Keratinocyte (primary cell): ENCODE measurements around the gene THBS1. TPM values are rescaled to one million over a fixed set of nuclear protein-coding genes. Genes with fewer than 3 reads are reported as not detected.

Source experiments
- DNase-seq: peaks from one replicate; pipeline ENCODE4 v3.0.0-alpha.2; 2011; ENCODE audit warnings: low read depth, missing footprints, low spot score
- FAIRE-seq: peaks from 2 replicates; lab custom pipeline; 2011; peaks lifted over from hg19 to GRCh38; lab: Jason Lieb, UNC
- H2AFZ ChIP-seq: 2 replicates; pipeline ENCODE4 v1.6.0; 2012; ENCODE audit warnings: low read length, control low read depth, inconsistent platforms; ENCODE audit not compliant: control insufficient read depth
- H3K27ac ChIP-seq: 2 replicates; pipeline ENCODE4 v1.5.1; 2011; ENCODE audit warnings: low read length; ENCODE audit not compliant: control insufficient read depth, insufficient read depth
- H3K27me3 ChIP-seq: 3 replicates; pipeline ENCODE4 v1.6.0; 2011; ENCODE audit warnings: low read length; ENCODE audit not compliant: control insufficient read depth, insufficient read depth; ENCODE audit errors: extremely low read depth
- H3K36me3 ChIP-seq, 2 experiments: 2 replicates in 1 of 2; 3 replicates in 1 of 2; pipeline ENCODE4 v1.5.1; 2011; ENCODE audit warnings: low read length in 2 of 2, mild to moderate bottlenecking in 1 of 2; ENCODE audit not compliant: control insufficient read depth in 2 of 2, insufficient read depth in 2 of 2; ENCODE audit errors: extremely low read depth in 1 of 2
- H3K4me1 ChIP-seq: 3 replicates; pipeline ENCODE4 v1.5.1; 2011; ENCODE audit warnings: low read length; ENCODE audit not compliant: control insufficient read depth, insufficient read depth; ENCODE audit errors: extremely low read depth
- H3K4me2 ChIP-seq: 3 replicates; pipeline ENCODE4 v1.6.0; 2011; ENCODE audit warnings: low read depth, low read length; ENCODE audit not compliant: control insufficient read depth, insufficient read depth; ENCODE audit errors: extremely low read depth
- H3K4me3 ChIP-seq, 3 experiments: fragments of 200-600 bp in 1 of 3; sonication (generic) in 1 of 3; 2 replicates in 2 of 3; 3 replicates in 1 of 3; pipeline ENCODE4 v1.5.1; 2011 to 2016; ENCODE audit warnings: low read length in 3 of 3, mild to moderate bottlenecking in 3 of 3, control low read depth in 2 of 3, inconsistent platforms in 1 of 3, low read depth in 1 of 3, mixed read lengths in 1 of 3, mixed run types in 1 of 3, moderate library complexity in 1 of 3; ENCODE audit not compliant: control insufficient read depth in 2 of 3, insufficient read depth in 2 of 3; ENCODE audit errors: extremely low read depth in 1 of 3
- H3K79me2 ChIP-seq: 2 replicates; pipeline ENCODE4 v1.6.0; 2012; ENCODE audit warnings: low read length; ENCODE audit not compliant: control insufficient read depth, insufficient read depth
- H3K9ac ChIP-seq: 3 replicates; pipeline ENCODE4 v1.6.0; 2011; ENCODE audit warnings: low read length; ENCODE audit not compliant: control insufficient read depth, insufficient read depth; ENCODE audit errors: extremely low read depth
- H3K9me1 ChIP-seq: 3 replicates; pipeline ENCODE4 v1.6.0; 2011; ENCODE audit warnings: low read length; ENCODE audit not compliant: control insufficient read depth, insufficient read depth; ENCODE audit errors: extremely low read depth
- H3K9me3 ChIP-seq: 2 replicates; pipeline ENCODE4 v1.5.1; 2012; ENCODE audit warnings: low read depth, low read length; ENCODE audit not compliant: control insufficient read depth
- H4K20me1 ChIP-seq: 3 replicates; pipeline ENCODE4 v1.6.0; 2011; ENCODE audit warnings: low read length; ENCODE audit not compliant: control insufficient read depth, insufficient read depth; ENCODE audit errors: extremely low read depth
- CTCF ChIP-seq, 3 experiments: IDR thresholded peaks in 1 of 3; conservative IDR thresholded peaks in 1 of 3; optimal IDR thresholded peaks in 1 of 3; 2 replicates in 2 of 3; 3 replicates in 1 of 3; pipeline versions ENCODE3 to v1.5.1; 2011; ENCODE audit warnings: low read length in 3 of 3, mild to moderate bottlenecking in 3 of 3, moderate library complexity in 2 of 3, control low read depth in 1 of 3, inconsistent platforms in 1 of 3; ENCODE audit not compliant: insufficient read depth in 2 of 3; ENCODE audit errors: extremely low read depth in 1 of 3
- EZH2 ChIP-seq: IDR thresholded peaks from one replicate; pipeline ENCODE4 v1.6.1; 2012; ENCODE audit warnings: inconsistent platforms, mild to moderate bottlenecking, low read length, moderate library complexity
- dilution Hi-C: fragments of 300-500 bp; cut with MboI; formaldehyde crosslinking; loops from one replicate; pipeline ENCODE4 v1.7.0; 2020; ENCODE audit warnings: low sequenced_read_pairs; ENCODE audit not compliant: extremely low pct_ligation_motif_present
- polyA minus RNA-seq, 3 experiments: library from RNA; depleted of rRNA, polyadenylated mRNA; stranded (reverse); fragments of >200 nt; gene quantifications; 1 replicate in 1 of 3; 2 replicates in 1 of 3; 3 replicates in 1 of 3; pipeline ENCODE4 v1.2.3, GENCODE V29; 2011
- polyA plus RNA-seq, 5 experiments: library from polyadenylated mRNA; depleted of rRNA in 3 of 5; stranded (reverse) in 3 of 5; stranded (forward) in 1 of 5; unstranded in 1 of 5; fragments of >200 nt; gene quantifications; 1 replicate in 1 of 5; 2 replicates in 3 of 5; 3 replicates in 1 of 5; pipeline versions ENCODE4 v1.2.1 to v1.2.3, GENCODE V29; 2011 to 2012; ENCODE audit warnings: missing spikeins in 2 of 5, low read depth in 1 of 5, low replicate concordance in 1 of 5

The THBS1 gene
- polyA plus RNA-seq (585 to 1,976 TPM (median 789 TPM) in 3 replicates), polyA minus RNA-seq (2,799 to 14,102 TPM (median 5,100 TPM) in 3 replicates)
- polyA plus RNA-seq (2011; ENCODE audit: low read depth) = 224 TPM
- 250 and 267 TPM in 2 replicates for polyA plus RNA-seq (2011; cell fraction: cytosol; rRNA removed)
- polyA plus RNA-seq (2011; cell fraction: nucleus; rRNA removed) = 2,729 and 2,799 TPM in 2 replicates
- polyA plus RNA-seq (2012; ENCODE audit: low replicate concordance) = 152 and 2,223 TPM in 2 replicates
- polyA minus RNA-seq (2011; cell fraction: cytosol; rRNA and poly(A)+ RNA removed) = 2,733 TPM
- 7,793 and 10,292 TPM in 2 replicates for polyA minus RNA-seq (2011; cell fraction: nucleus; rRNA and poly(A)+ RNA removed)

- TF ChIP-seq EZH2 (no peak), CTCF (optimal IDR thresholded peaks at IDR 0.05 in 1 of 3, IDR thresholded peaks at IDR 0.05 in 1 of 3, conservative IDR thresholded peaks at IDR 0.05 in 1 of 3; ENCODE audit: extremely low read depth in 1 of 3, insufficient read depth in 2 of 3, low read length in 3 of 3) (peak in 2 of 3 experiments; percentile 8 to 26)
- peak within 1 kb of the TSS; percentile 98 for H3K4me2 ChIP-seq
- DNase-seq = peak; percentile 74
- peaks cover 37% of the 10 kb centered on the region for H4K20me1 ChIP-seq
- no peak for FAIRE-seq
- H3K27me3 ChIP-seq = no peaks in the 10 kb centered on the region
- H3K9me1 ChIP-seq = no peaks in the 10 kb centered on the region
- H3K4me3 ChIP-seq = peak within 1 kb of the TSS; percentile 60 to 82 (median 65)
- H3K79me2 ChIP-seq = peaks cover 29% of the 10 kb centered on the region
- H2AFZ ChIP-seq = no peak within 1 kb of the TSS
- H3K9me3 ChIP-seq = no peaks in the 10 kb centered on the region
- H3K9ac ChIP-seq = peak within 1 kb of the TSS; percentile 82
- H3K4me1 ChIP-seq = peaks cover 28% of the 10 kb centered on the region
- H3K27ac ChIP-seq = peak within 1 kb of the TSS; percentile 93
- peaks cover 18 to 36% of the 10 kb centered on the region in 2 experiments for H3K36me3 ChIP-seq
- dilution Hi-C loops = no loop called here
These were observed at the start of gene THBS1 for GRCh38 chr15:39580485-39581241. Gene THBS1, plus strand, starts transcription at chr15:39581079. Its CDS starts 779 bp downstream, at chr15:39581858.

GRCh38 chr15:39534996-39535395 lies 45.9 kb upstream of the THBS1 start:
- no peak overlapping the region for H3K9ac ChIP-seq
- H3K4me3 ChIP-seq = no peak overlapping the region
- H3K4me2 ChIP-seq = no peak overlapping the region
- H3K9me1 ChIP-seq = no peaks in the 10 kb centered on the region
- H3K27ac ChIP-seq = no peak overlapping the region
- TF ChIP-seq EZH2 (no peak), CTCF (optimal IDR thresholded peaks at IDR 0.05 in 1 of 3, IDR thresholded peaks at IDR 0.05 in 1 of 3, conservative IDR thresholded peaks at IDR 0.05 in 1 of 3; ENCODE audit: extremely low read depth in 1 of 3, insufficient read depth in 2 of 3, low read length in 3 of 3) (no peak)
- DNase-seq (no peak), FAIRE-seq (no peak)
- no peaks in the 10 kb centered on the region for H3K9me3 ChIP-seq
- no peaks in the 10 kb centered on the region for H3K4me1 ChIP-seq
- no peaks in the 10 kb centered on the region for H3K27me3 ChIP-seq
- H2AFZ ChIP-seq = no peak overlapping the region
- no peaks in the 10 kb centered on the region for H3K79me2 ChIP-seq
- H4K20me1 ChIP-seq = no peaks in the 10 kb centered on the region
- dilution Hi-C loops = no loop called here
- H3K36me3 ChIP-seq = no peaks in the 10 kb centered on the region
